Measurements from ENCODE around the gene WIPF2. TPM values are rescaled to one million over a fixed set of nuclear protein-coding genes. Genes with fewer than 3 reads are reported as not detected.

Gene WIPF2
- total and polyA plus RNA-seq, 2 of the 8 experiments (the other 6 are each of a cell fraction or from before 2014, with no cell fraction given), result 6.9 to 25.3 TPM

GRCh38 chr17:40191237-40192208 is 27.6 kb upstream of the WIPF2 start (continued):
- no peak for TF ChIP-seq NANOG (IDR thresholded peaks at IDR 0.05; ENCODE audit: insufficient read depth, low read depth, low read length, poor library complexity, severe bottlenecking)
- TF ChIP-seq RBBP5 (IDR thresholded peaks at IDR 0.05; ENCODE audit: borderline replicate concordance, low read depth, low read length), result 0 out of 2 replicates have a peak, but pooled peaks have one; percentile 60
- TF ChIP-seq TAF1 (IDR thresholded peaks at IDR 0.05; ENCODE audit: low read depth, low read length), result no peak
- no peak for TF ChIP-seq TAF7 (optimal IDR thresholded peaks at IDR 0.05; ENCODE audit: borderline replicate concordance, low read depth, low read length)
- no peak for TF ChIP-seq SIX5 (IDR thresholded peaks at IDR 0.05; ENCODE audit: low read depth, low read length)
- TF ChIP-seq CHD2 (IDR thresholded peaks at IDR 0.05; ENCODE audit: low read length), result no peak
- TF ChIP-seq SIN3A (conservative IDR thresholded peaks at IDR 0.05 in 1 of 2, IDR thresholded peaks at IDR 0.05 in 1 of 2; ENCODE audit: low read depth in 1 of 2, low read length in 2 of 2), result peak in 1 of 2 experiments; percentile 61; a peak in 1 of 4 replicates
- TF ChIP-seq USF2 (IDR thresholded peaks at IDR 0.05; ENCODE audit: low read length), result no peak
- peak; percentile 40 for TF ChIP-seq ASH2L (IDR thresholded peaks at IDR 0.05; ENCODE audit: low read length)
- no peak for TF ChIP-seq SP2 (IDR thresholded peaks at IDR 0.05; ENCODE audit: low read length)
- no peak for TF ChIP-seq RXRA (IDR thresholded peaks at IDR 0.05; ENCODE audit: insufficient read depth, low read depth, low read length)
- peak; percentile 64 for TF ChIP-seq BACH1 (IDR thresholded peaks at IDR 0.05; ENCODE audit: low read length)
- TF ChIP-seq SP4 (IDR thresholded peaks at IDR 0.05; ENCODE audit: low read length), result no peak
